Suprapubic skin (tissue), 4 donors: Measurements from ENCODE around the gene SERPINB10.

Experiments used
- EP300 ChIP-seq: sonication (generic); formaldehyde crosslinking; IDR thresholded peaks from one replicate; pipeline ENCODE4 v1.6.1; 2017; ENCODE audit warnings: antibody characterized with exemption
- POLR2AphosphoS5 ChIP-seq, 3 donors: sonication (generic); formaldehyde crosslinking; IDR thresholded peaks; one replicate each; pipeline ENCODE4 v1.6.1; 2017; ENCODE audit warnings: antibody characterized with exemption in 3 of 3
- TF ChIP-seq, protein P1 (sequence below), 2 donors: fragments of 200-600 bp in 1 of 2; fragments of 450-650 bp in 1 of 2; sonication (generic) in 1 of 2; IDR thresholded peaks; one replicate each; pipeline ENCODE4 v1.5.1; 2016 to 2019; ENCODE audit warnings: antibody characterized with exemption in 2 of 2, mild to moderate bottlenecking in 1 of 2, moderate library complexity in 1 of 2

DNA sequence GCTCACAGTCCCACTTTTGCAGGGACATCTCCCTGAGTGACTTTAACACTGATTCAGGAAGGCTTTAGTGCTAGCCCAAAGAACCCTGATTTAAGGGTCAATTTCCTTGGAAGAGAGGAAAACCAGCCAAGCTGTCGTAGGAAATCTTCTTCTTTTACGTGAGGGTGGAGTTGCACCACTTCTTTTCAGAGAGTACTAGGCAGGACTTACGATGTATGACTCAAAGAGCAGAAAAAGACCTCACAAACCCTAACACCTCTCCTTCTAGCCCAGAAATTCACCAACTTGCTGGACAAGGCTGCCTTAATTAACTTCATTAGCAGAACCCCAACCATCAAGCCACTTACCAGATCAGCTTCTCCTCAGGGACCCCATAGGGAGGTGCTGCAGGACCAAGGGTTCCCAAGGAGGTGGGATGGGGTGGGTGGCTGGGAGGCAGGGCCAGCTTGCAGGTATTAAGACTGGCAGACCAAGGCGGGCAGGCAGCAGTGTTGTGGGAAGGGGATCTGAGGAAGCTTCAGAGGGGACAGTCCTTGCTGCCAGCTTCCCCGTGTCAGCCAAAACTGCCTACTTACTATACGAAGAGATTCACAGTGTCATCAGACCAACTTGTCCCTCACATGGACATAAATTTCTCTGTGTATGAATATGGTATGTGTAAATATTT, 13.5 kb upstream of the SERPINB10 start:
- TF ChIP-seq, protein P1, sequence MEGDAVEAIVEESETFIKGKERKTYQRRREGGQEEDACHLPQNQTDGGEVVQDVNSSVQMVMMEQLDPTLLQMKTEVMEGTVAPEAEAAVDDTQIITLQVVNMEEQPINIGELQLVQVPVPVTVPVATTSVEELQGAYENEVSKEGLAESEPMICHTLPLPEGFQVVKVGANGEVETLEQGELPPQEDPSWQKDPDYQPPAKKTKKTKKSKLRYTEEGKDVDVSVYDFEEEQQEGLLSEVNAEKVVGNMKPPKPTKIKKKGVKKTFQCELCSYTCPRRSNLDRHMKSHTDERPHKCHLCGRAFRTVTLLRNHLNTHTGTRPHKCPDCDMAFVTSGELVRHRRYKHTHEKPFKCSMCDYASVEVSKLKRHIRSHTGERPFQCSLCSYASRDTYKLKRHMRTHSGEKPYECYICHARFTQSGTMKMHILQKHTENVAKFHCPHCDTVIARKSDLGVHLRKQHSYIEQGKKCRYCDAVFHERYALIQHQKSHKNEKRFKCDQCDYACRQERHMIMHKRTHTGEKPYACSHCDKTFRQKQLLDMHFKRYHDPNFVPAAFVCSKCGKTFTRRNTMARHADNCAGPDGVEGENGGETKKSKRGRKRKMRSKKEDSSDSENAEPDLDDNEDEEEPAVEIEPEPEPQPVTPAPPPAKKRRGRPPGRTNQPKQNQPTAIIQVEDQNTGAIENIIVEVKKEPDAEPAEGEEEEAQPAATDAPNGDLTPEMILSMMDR (IDR thresholded peaks at IDR 0.05) = no peak
- TF ChIP-seq EP300 = no peak
- TF ChIP-seq POLR2AphosphoS5 (IDR thresholded peaks at IDR 0.05) = no peak
